GM19240 (cell line): Measurements from ENCODE around the gene YRDC.
"Not testable (repeated sequence)": the region's sequence is repeated elsewhere in the genome, so short reads cannot be mapped to it uniquely, and the experiment has no call there.

Source experiments
- DNase-seq: peaks from one replicate; pipeline ENCODE4 v3.0.0; 2011; ENCODE audit warnings: low spot score; ENCODE audit not compliant: insufficient read length

The YRDC gene

GRCh38 chr1:37776946-37777516, 31.0 kb downstream of the YRDC start:
- DNase-seq = no peak

- DNase-seq = not testable (repeated sequence)
Measured at GRCh38 chr1:37771440-37771839, 36.6 kb downstream of the YRDC start.

GRCh38 chr1:37767488-37767887, 40.5 kb downstream of the YRDC start:
- DNase-seq = no peak

GRCh38 chr1:37765916-37766664, 41.9 kb downstream of the YRDC start:
- DNase-seq = no peak

- no peak for DNase-seq
Measured at GRCh38 chr1:37764888-37765441, 43.0 kb downstream of the YRDC start, which contains the start of gene EPHA10. Gene EPHA10 (minus strand): TSS chr1:37765120. CDS start chr1:37765066, 54 bp downstream.

GRCh38 chr1:37764414-37764825, 43.6 kb downstream of the YRDC start:
- no peak for DNase-seq

GRCh38 chr1:37763791-37764413, 44.1 kb downstream of the YRDC start:
- DNase-seq = no peak

- DNase-seq = no peak
Measured at GRCh38 chr1:37762516-37762915, 45.5 kb downstream of the YRDC start.

GRCh38 chr1:37761416-37762095, 46.5 kb downstream of the YRDC start:
- no peak for DNase-seq

- DNase-seq = no peak
Measured at GRCh38 chr1:37759451-37759850, 48.6 kb downstream of the YRDC start.

GRCh38 chr1:37755951-37756560, 52.0 kb downstream of the YRDC start:
- no peak for DNase-seq

GRCh38 chr1:37755290-37755689, 52.7 kb downstream of the YRDC start:
- DNase-seq = no peak

- no peak for DNase-seq
Measured at GRCh38 chr1:37753473-37754321, 54.3 kb downstream of the YRDC start.
